Small intestine (tissue), 7 donors: Measurements from ENCODE around the gene PFKFB4. TPM values are rescaled to one million over a fixed set of nuclear protein-coding genes. Genes with fewer than 3 reads are reported as not detected.

Experiments
- DNase-seq, 2 donors: peaks; one replicate each; pipeline versions ENCODE4 v3.0.0 to v3.0.0-alpha.2; 2013
- FAIRE-seq: peaks from 2 replicates; lab custom pipeline; 2012; peaks lifted over from hg19 to GRCh38; lab: Jason Lieb, UNC
- H3K27ac ChIP-seq, 3 donors: one replicate each; pipeline ENCODE4 v1.5.1; 2013; ENCODE audit warnings: low read length in 2 of 3, mild to moderate bottlenecking in 2 of 3, control low read depth in 1 of 3, inconsistent platforms in 1 of 3, low read depth in 1 of 3, moderate library complexity in 1 of 3
- H3K27me3 ChIP-seq, 3 donors: one replicate each; pipeline ENCODE4 v1.6.1; 2013; ENCODE audit warnings: low read length in 3 of 3, inconsistent platforms in 1 of 3; ENCODE audit not compliant: control insufficient read depth in 3 of 3, insufficient read depth in 3 of 3
- H3K36me3 ChIP-seq, 3 donors: one replicate each; pipeline ENCODE4 v1.6.1; 2013; ENCODE audit warnings: low read length in 3 of 3, inconsistent platforms in 1 of 3, low read depth in 1 of 3, mild to moderate bottlenecking in 1 of 3, moderate library complexity in 1 of 3; ENCODE audit not compliant: control insufficient read depth in 3 of 3, insufficient read depth in 2 of 3
- H3K4me1 ChIP-seq, 3 donors: one replicate each; pipeline ENCODE4 v1.6.1; 2013; ENCODE audit warnings: low read length in 2 of 3, inconsistent platforms in 1 of 3, low read depth in 1 of 3, mild to moderate bottlenecking in 1 of 3, moderate library complexity in 1 of 3; ENCODE audit not compliant: control insufficient read depth in 3 of 3, insufficient read depth in 2 of 3
- H3K4me3 ChIP-seq, 3 donors: one replicate each; pipeline ENCODE4 v1.5.1; 2013; ENCODE audit warnings: low read length in 3 of 3, control low read depth in 1 of 3, inconsistent platforms in 1 of 3, low read depth in 1 of 3, mild to moderate bottlenecking in 1 of 3, moderate library complexity in 1 of 3
- H3K9me3 ChIP-seq, 2 donors: one replicate each; pipeline ENCODE4 v1.6.1; 2013; ENCODE audit warnings: low read depth in 1 of 2, low read length in 1 of 2; ENCODE audit not compliant: control insufficient read depth in 2 of 2, insufficient read depth in 1 of 2
- WGBS, 3 donors: extraction: QIAGEN DNeasy Blood & Tissue Kit; methylation state at CpG; one replicate each; pipeline ENCODE4 v1.1.7; 2013; 5-methylcytosine and 5-hydroxymethylcytosine counted together
- polyA plus RNA-seq, 4 donors: library from polyadenylated mRNA; stranded (reverse) in 3 of 4; unstranded in 1 of 4; fragments of 200-250 nt in 3 of 4; fragments of 120-200 nt in 1 of 4; gene quantifications; one replicate each; pipeline versions ENCODE4 v1.2.1 to v1.2.3, GENCODE V29; 2013
- donor health status: healthy with polysubstance abuse.
- donor health status: control.
- donor health status: control.
- donor health status: Bipolar disorder and iron deficiency.
- donor health status: healthy.

Gene PFKFB4
- polyA plus RNA-seq, 4 donors = 11.3 to 44.5 (median 19.1) TPM

- Histone ChIP-seq H3K36me3 (peaks cover 0 to 62% (median 0%) of the 10 kb centered on the region in 3 donors), H3K9me3 (no peaks in the 10 kb centered on the region), H3K27me3 (no peaks in the 10 kb centered on the region), H3K4me3 (no peak overlapping the region), H3K4me1 (peaks cover 0 to 4% (median 0%) of the 10 kb centered on the region in 3 donors), H3K27ac (no peak overlapping the region)
- FAIRE-seq (no peak), DNase-seq (no peak)
- WGBS, 3 donors = 68 to 92% (median 88%) methylated on average over 5 of the region's 5 CpGs
Measured at GRCh38 chr3:48567090-48567489, 10.5 kb upstream of the PFKFB4 start.

GRCh38 chr3:48566401-48566760 lies 9.8 kb upstream of the PFKFB4 start:
- H3K27ac ChIP-seq = no peak overlapping the region
- WGBS, 3 donors = 83 to 93% (median 86%) methylated on average over 9 of the region's 9 CpGs
- DNase-seq (no peak), FAIRE-seq (no peak)
- H3K9me3 ChIP-seq = no peaks in the 10 kb centered on the region
- H3K4me3 ChIP-seq = no peak overlapping the region
- no peaks in the 10 kb centered on the region for H3K27me3 ChIP-seq
- no peaks in the 10 kb centered on the region for H3K4me1 ChIP-seq
- H3K36me3 ChIP-seq = peaks cover 0 to 55% (median 0%) of the 10 kb centered on the region in 3 donors

GRCh38 chr3:48565591-48566400 lies 9.2 kb upstream of the PFKFB4 start:
- Histone ChIP-seq H3K9me3 (no peaks in the 10 kb centered on the region), H3K27me3 (no peaks in the 10 kb centered on the region), H3K27ac (no peak overlapping the region), H3K4me3 (no peak overlapping the region), H3K36me3 (peaks cover 0 to 50% (median 0%) of the 10 kb centered on the region in 3 donors), H3K4me1 (peaks cover 0 to 3% (median 0%) of the 10 kb centered on the region in 3 donors)
- WGBS, 3 donors = 61 to 65% (median 62%) methylated on average over 6 to 7 of the region's 7 CpGs
- DNase-seq (no peak), FAIRE-seq (no peak)

- H3K4me1 ChIP-seq = peaks cover 0 to 9% (median 0%) of the 10 kb centered on the region in 3 donors
- 85 to 87% (median 85%) methylated on average over 9 to 11 of the region's 11 CpGs for WGBS, 3 donors
- H3K27me3 ChIP-seq = no peaks in the 10 kb centered on the region
- no peak overlapping the region for H3K4me3 ChIP-seq
- FAIRE-seq = no peak
- H3K36me3 ChIP-seq = peaks cover 0 to 44% (median 0%) of the 10 kb centered on the region in 3 donors
- H3K9me3 ChIP-seq = no peaks in the 10 kb centered on the region
- DNase-seq = no peak
- no peak overlapping the region for H3K27ac ChIP-seq
Measured at GRCh38 chr3:48565186-48565585, 8.6 kb upstream of the PFKFB4 start.

- FAIRE-seq = no peak
- Histone ChIP-seq H3K4me1 (peaks cover 0 to 9% (median 0%) of the 10 kb centered on the region in 3 donors), H3K36me3 (peaks cover 0 to 40% (median 0%) of the 10 kb centered on the region in 3 donors), H3K4me3 (no peak overlapping the region), H3K9me3 (no peaks in the 10 kb centered on the region), H3K27me3 (no peaks in the 10 kb centered on the region), H3K27ac (no peak overlapping the region)
- 89 to 96% (median 91%) methylated on average over 11 of the region's 11 CpGs for WGBS, 3 donors
- DNase-seq = no peak
Measured at GRCh38 chr3:48564667-48565066, 8.1 kb upstream of the PFKFB4 start.

- FAIRE-seq (no peak), DNase-seq (no peak)
- H3K27ac ChIP-seq = no peak overlapping the region
Measured at GRCh38 chr3:48564022-48564421, 7.4 kb upstream of the PFKFB4 start.

GRCh38 chr3:48563382-48563918 lies 6.8 kb upstream of the PFKFB4 start, which contains the start of gene UCN2:
Gene UCN2, minus strand, starts transcription at chr3:48563781. Its CDS starts 657 bp downstream, at chr3:48563124.
- FAIRE-seq (no peak), DNase-seq (no peak)
- Histone ChIP-seq H3K27ac (no peak within 1 kb of the TSS), H3K36me3 (peaks cover 0 to 29% (median 0%) of the 10 kb centered on the region in 3 donors), H3K4me1 (peaks cover 0 to 9% (median 0%) of the 10 kb centered on the region in 3 donors), H3K27me3 (no peaks in the 10 kb centered on the region), H3K9me3 (no peaks in the 10 kb centered on the region), H3K4me3 (no peak within 1 kb of the TSS)
- WGBS, 3 donors = 53 to 75% (median 67%) methylated on average over 6 of the region's 6 CpGs

More at GRCh38 chr3:48564022-48564421, 7.4 kb upstream of the PFKFB4 start:
- H3K4me3 ChIP-seq = no peak overlapping the region
- WGBS, 3 donors = 63 to 77% (median 75%) methylated on average over 10 of the region's 10 CpGs
- H3K27me3 ChIP-seq = no peaks in the 10 kb centered on the region
- peaks cover 0 to 33% (median 0%) of the 10 kb centered on the region in 3 donors for H3K36me3 ChIP-seq
- no peaks in the 10 kb centered on the region for H3K9me3 ChIP-seq
- peaks cover 0 to 9% (median 0%) of the 10 kb centered on the region in 3 donors for H3K4me1 ChIP-seq

GRCh38 chr3:48562367-48563095 lies 5.9 kb upstream of the PFKFB4 start:
- DNase-seq (no peak), FAIRE-seq (no peak)
- 74 to 89% (median 80%) methylated on average over 20 of the region's 20 CpGs for WGBS, 3 donors

More at GRCh38 chr3:48562367-48563095, 5.9 kb upstream of the PFKFB4 start:
- Histone ChIP-seq H3K36me3 (peaks cover 0 to 21% (median 0%) of the 10 kb centered on the region in 3 donors), H3K27me3 (no peaks in the 10 kb centered on the region), H3K27ac (no peak overlapping the region), H3K9me3 (no peaks in the 10 kb centered on the region), H3K4me3 (no peak overlapping the region), H3K4me1 (peaks cover 0 to 11% (median 0%) of the 10 kb centered on the region in 3 donors)
